GM21447 (cell line): ENCODE measurements around the gene TRMT2A.

Source experiments
- ATAC-seq: cut with Tn5 transposase; IDR thresholded peaks from one replicate; pipeline ENCODE4 v1.9.1; 2021; ENCODE audit not compliant: unreplicated experiment

The TRMT2A gene

DNA sequence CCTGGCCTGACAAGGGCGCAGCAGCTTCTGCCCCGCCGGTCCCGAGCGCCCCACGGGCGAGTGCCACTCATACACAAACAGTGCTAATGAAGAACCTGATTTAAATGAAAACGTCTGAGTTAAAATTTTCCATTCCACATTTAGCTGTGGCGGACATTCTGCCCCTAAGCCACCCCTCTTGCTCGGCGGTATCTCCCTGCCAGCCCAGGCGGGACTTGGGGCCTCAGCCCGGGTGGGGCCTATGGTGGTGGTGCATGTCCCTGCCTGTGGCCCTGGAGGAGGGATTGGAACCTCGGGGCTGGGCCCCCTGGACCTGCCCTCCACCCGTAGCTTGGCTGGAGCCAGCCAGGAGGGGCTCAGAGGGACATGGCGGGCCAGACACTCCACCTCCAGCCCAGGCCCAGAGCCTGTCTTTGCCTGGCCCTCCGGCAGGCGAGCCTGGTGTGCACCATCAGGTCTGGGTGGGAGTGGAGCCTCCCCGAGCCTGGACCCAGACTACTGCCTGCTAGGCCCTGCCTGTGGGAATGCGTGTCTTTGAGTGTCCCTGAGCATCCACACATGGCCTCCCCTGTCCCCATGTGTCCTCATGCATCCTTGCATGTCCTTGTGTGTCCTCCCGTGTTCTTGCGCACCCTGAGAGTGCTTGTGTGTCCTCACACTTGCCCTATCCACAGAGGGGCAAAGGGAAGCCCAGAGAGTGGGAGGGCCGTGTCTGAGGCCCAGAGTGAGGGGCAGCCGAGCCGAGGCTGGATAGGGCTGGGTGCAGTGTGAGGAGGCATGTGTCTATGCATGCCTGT, 19.0 kb upstream of the TRMT2A start:
- ATAC-seq: no peak

DNA sequence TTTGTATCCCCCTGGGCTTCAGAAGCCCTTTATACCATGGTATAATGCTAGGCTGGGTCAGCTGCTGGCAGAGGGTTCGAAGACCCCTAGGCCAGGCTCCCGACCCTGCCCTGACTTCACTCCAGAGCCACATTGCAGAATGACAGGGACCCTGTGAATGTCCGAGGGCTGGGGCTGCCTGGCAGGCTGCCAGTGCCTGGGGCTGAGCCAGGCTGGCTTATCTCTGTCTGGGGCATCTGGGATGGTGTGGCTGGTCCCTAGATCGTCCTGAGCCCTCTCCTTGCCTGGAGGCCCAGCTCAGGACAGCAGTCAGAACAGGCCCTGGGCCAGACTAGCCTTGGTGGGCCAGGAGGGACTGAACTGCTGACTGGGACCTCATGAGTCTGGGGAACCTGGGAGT, 18.2 kb upstream of the TRMT2A start:
- no peak for ATAC-seq

DNA sequence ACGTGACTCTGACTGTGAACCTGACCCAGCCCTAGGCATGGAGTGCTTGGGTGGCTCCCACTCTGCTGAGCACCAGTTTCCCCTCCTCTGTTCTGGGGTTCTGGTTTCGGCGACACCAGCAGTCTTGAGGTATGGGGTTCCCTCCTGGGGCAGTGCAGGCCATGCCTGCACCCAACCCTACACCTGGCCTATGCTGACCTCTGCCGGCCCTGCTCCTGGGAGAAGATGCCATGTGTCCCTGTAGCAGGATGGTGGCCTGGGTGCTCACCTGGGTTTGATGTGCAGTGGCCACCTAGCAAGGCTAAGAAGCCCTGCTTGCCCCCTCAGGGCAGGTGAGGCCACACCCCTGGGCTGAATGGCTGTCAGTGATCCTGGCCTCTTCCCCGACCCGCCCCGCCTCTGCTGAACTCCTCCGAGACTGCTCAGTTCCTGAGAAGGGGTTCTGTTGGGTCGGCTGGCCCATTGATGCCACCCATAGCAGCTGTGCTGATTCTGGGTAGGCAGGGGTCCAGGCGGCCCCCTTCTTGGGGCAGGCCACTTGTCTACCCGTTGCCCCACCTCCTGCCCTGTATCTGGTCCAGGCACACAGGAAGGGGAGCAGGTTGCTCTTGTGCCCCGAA, 17.0 kb upstream of the TRMT2A start:
- no peak for ATAC-seq

DNA sequence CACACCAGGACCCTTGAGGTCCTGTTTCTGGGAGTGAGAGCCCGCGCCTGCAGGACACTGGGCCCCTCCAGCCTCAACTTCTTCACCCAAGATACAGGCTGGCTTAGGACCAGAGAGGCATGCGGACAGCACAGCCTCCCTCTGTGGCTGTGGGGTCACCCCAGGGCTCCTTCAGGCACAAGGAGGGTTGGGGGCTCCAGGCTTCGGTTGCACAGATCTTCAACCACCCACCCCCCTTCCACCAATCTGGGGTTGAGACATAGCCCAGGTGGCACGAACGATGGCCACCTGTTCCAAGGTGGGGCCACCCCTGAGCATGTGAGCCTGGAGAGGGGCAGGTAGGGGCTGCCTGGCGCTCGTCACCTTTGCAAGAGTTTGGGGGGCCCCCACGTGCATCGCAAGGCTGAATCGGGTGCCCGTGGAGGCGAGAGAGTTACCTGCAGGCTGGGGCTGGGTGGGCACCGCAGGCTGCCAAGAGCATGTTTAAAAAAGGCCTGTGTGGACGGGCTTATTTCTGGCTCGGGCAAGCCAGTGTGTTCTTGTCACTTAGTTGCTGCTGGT, 15.7 kb upstream of the TRMT2A start:
- ATAC-seq: no peak

DNA sequence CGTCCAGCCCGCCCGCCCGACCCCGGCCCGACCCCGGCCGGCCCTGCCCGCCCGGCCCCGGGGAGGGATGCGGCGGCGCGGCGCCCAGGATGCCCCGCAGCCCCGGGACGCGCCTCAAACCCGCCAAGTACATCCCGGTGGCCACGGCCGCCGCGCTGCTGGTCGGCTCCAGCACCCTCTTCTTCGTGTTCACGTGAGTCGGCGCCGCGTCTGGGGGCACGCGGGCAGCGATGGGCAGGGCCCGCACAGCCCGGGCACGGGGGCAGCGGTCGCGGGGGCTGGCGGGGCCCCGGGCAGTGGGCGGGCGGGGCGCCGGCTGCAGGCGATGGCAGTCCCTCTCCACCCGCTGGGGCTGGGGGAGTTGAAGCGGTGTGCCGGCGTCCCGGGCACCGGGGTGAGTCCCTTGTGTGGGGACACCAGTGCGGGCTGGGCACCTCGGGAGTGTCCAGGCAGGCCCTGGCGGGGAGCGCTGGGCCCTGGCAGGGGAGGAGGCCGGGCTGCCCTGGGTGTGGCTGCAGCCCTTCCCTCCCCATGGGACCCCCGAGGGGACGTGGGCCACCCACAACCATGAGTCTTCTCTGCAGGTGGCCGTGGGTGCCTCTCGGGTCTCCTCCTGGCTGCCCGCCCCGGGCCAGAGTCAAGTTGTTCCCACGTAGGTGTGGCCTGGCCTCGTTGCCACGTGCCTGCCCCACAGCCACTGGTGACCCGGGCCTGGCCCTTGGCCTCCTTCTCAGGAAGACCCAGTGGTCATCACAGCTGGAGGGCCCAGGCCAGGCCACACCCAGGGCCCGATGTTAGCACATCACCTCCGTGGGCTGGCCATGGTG, 15.0 kb upstream of the TRMT2A start:
- ATAC-seq: no peak

DNA sequence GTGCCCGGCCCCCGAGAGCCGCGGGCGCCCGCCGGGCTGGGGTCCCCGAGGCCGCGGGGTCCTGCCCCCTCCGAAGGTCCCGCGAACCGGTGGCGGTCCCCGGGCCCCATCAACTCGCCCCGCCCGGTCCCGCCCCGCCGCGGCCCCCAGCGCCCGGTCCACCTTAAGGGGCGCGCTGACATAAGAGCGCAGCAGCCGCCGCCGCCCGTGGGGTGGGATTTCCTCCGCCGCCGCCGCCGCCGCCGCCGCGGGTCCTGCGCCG, 14.5 kb upstream of the TRMT2A start, which contains the start of gene ZDHHC8:
Gene ZDHHC8, plus strand, starts transcription at position 208 of the 262 bp plus-strand sequence. CDS start 144 bp downstream, outside the sequence.
- ATAC-seq: peak; percentile 48

DNA sequence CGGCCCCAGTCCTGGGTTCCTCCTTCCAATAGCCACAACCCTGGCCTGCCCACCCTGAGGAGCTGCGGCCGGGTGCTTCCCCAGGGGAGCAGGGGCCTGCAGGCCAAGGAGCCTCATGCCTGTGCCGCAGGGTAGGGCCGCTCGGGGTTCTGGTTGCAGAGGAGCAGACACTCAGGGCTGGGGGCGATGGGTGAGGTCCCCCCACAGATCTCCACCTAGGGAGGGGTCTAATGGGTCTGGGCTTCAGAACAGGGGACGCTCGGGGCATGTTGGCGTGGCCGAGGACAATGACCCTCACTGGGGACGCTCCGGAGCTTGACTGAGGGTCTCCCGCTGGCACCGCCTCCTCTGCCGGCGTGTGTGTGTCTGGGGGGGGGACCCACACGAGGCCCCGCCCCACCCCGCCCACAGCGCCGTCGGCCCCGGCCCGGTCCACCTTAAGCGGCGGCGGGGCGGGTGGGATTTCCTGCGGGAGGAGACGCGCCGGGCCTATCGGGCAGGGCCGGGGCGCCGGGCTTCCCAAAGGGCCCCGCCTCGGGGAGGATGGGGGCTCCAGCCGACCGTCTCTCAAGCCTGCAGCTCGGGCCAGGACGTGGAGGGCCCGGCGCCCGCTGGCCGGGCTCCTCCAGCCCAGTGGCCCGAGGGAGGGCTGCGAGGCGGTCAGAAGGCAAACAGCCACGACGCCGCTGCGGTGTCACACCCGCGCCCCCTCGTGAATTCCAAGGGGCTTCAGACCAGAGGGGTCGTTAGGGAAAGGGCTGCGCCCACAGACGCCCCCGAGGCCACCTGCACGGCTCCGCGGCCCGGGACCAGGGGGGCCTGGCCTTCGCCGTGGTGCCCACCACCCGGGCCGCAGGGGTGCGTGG, 13.9 kb upstream of the TRMT2A start:
- peak; percentile 45 for ATAC-seq

DNA sequence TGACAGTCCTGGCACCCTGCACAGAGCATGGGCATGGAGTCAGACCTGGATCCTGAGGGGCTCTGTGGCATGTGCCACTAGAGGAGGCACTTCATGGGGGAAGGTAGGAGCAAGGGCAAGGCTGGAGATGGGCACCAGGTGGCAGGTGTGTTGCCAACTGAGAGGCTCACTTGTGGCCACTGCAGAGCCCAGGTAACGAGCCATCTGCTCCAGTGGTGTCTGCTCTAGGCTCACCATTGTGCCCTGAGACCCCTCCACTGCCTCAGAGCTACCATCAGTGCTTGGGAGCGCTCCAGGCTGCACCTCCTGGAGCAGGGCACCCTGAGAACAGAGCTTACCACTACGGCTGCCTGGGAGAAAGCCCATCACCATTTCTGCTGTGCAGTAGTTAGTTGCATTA, 13.3 kb upstream of the TRMT2A start:
- ATAC-seq: no peak

DNA sequence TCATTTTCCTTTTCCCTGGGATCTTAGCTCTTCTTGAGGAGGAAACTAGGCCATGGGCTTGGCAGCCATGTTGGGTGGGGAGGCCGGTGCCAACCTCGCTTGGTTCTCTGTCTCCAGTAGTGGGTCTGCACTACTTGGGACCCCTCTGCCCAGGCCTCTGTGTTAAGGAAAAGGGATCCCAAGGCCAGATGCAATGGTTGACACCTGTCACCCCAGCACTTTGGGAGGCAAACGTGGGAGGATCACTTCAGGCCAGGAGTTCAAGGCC, 12.7 kb upstream of the TRMT2A start:
- no peak for ATAC-seq

DNA sequence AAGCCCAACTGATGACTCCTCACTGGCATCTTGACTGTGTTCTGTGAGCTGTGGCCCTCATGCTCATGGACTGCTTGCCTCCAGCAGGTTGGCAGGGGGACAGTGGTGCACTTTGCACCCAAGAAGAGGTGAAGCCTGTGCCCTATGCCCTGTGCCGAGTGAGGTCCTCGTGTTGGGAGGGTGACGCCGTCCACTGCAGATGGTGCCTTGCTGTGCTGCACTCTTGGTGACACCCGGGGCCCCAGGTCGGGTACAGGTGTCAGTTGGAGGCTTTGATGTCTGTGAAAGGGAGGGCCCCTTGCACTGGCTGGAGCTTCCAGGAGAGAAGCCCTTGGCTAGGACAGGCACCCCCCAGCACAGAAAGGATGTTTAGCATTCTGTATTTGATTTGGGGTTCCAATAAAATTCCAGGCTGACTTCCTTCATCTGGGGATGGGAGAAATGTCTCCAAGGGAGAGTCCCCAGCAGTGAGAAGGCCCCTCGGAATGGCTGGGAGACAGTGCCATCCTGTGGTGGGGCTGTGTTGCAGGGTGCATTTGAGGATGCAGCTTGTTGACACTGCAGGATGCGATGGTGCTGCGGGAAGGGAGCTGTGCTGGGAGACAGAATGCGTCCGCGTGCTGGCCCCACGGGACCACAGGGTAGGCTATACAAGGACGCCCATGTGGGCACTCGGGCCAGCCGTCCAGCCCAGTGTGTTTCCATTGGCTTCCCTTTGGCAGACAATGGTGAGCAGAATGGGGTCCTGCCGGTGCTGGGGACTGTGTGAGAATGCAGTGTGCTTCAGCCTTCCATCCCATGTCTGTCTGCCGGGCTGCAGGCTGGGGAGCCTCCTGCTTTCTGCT, 12.1 kb upstream of the TRMT2A start:
- ATAC-seq: no peak

DNA sequence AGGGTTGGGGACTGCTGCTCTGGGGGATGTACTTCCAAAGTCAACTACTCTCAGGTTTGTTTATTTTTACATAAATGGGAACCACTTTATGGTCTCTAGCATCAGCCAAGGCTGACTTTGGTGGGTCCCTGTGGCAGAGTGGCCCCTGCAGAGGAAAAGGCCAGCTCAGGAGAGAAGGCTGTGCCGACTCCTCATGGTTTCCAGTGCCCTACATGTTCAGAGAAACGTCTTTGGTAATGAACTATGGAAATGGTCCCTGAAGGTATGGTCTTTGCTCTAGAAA, 11.5 kb upstream of the TRMT2A start:
- ATAC-seq: no peak

DNA sequence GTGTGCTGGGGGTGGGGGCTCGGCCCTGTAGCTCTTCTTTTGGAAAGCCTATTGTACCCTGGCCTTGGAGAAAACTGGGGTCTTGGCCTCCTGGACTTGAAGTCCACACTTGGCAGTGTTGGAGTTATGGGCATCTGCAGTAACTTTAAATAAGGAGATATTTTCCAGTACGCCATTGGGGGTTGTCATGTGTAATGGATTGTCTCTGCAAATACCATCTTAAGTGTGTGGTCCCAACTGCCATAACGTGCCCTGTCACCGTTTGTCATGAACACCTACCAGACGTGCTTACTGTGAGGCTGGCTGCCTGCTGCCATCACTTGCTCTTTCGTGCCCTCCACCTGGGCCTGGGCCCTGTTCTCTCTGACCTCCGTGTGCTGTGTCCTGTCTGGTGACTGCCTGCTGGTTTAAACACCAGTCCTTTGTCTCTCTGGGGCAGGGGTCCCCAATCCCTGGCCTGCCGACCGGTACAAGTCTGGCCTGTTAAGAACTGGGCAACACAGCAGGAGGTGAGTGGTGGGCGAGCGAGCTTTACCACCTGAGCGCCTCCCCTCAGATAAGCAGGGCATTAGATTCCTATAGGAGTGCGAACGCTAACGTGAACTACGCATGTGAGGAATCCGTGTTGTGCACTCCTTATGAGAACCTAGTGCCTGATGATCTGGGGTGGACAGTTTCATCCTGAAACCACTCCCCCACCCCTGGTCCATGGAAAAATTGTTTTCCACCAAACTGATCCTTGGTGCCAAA, 11.0 kb upstream of the TRMT2A start:
- no peak for ATAC-seq

DNA sequence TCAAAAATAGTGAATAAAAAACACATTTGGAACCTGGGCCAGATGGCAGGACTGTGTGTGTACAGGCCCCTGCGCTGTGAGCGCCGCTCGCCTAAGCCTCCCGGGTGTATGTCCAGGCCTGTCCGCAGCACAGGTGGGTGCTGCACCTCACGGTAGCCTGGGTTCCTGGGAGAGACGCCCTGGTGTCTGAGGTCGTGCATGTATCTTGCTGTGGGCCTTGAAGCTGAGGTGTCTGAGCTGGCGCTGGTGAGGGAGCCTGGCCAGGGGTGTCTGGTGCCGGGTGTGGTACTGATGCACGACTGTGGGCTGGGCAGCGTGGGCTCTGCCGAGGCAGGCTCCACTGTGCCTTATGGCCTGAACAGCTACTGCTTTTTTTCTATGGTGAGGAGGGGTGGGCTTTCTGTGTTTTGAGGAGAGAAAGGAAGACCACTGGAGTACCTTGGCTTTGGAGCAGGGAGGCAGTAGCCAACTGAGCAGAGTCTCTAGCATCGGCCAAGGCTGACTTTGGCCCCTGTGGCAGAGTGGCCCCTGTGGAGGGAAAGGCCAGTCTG, 10.4 kb upstream of the TRMT2A start:
- no peak for ATAC-seq

DNA sequence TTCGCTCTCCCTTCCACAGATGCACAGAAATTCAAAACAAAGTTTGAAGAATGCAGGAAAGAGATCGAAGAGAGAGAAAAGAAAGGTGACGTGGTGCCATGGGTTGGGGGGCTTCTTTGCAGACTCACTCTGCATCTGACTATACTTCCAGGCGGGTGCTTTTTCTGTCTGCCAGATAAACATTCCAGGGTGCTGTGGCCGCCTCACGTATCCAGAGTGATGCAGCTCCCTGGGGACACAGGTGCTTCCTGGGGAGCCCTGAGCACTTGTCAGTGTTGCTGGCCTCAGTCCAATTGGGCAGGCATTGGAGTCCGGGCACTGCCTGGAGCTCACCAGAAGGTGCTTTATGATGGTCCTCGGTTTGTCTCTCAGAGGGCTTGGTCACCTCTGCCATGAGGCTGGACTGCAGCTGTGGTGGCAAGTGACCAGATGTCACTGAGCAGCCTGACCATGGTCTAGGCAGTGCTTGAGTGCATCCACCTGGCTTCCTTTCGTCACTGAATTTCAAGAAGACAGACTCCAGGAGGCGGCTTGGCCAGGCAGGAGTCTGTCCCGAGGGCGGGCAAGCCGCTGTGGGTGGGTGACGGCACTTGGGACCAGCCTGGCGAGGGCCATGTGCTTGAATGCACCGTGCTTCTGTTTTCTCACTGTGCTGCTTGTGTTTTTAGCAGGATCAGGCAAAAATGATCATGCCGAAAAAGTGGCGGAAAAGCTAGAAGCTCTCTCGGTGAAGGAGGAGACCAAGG, 9.4 kb upstream of the TRMT2A start:
- ATAC-seq: no peak

DNA sequence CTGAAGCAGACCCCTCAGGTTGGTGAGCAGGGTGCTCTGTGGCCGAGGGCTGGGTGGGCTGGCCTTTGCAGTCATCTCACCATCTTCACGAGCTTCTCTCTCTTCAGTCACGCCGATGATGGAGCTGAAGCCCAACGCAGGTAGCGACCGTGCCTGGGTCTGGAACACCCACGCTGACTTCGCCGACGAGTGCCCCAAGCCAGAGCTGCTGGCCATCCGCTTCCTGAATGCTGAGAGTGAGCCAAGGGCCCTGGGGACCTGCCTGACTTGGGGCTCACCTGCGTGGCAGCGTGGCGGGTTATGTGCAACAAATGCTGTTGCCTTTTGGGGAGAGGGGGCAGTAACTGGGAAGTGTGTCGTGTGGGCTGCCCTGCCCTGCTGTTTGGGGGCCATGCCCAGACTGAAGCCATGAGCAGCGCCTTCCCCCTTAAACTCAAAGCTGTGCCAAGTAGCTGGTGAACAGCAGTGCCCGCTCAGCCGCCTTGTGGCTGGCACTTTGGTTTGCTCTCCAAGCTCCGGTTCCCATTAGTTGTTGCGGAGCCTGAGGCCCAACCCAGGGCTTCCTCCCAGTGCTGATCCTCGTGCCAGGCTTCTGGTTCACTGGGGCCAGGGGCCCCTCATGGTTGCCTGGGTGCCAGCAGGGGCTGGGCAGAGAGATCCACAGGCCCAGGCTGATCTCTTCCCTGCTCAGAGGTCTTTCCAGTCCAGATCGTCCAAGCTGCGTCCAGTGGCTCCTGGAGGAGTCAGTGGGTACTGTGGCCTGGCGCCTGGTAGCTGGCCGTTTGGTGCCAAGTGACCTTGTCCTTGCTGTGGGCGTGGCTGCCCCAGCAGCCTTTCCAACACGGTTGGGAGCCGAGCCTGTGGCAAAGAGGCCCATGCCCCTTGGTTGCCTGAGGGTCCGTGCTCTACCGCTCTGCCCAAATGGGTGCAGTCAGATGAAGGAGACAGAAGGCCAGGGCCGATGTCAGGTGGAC, 8.5 kb upstream of the TRMT2A start:
- no peak for ATAC-seq

DNA sequence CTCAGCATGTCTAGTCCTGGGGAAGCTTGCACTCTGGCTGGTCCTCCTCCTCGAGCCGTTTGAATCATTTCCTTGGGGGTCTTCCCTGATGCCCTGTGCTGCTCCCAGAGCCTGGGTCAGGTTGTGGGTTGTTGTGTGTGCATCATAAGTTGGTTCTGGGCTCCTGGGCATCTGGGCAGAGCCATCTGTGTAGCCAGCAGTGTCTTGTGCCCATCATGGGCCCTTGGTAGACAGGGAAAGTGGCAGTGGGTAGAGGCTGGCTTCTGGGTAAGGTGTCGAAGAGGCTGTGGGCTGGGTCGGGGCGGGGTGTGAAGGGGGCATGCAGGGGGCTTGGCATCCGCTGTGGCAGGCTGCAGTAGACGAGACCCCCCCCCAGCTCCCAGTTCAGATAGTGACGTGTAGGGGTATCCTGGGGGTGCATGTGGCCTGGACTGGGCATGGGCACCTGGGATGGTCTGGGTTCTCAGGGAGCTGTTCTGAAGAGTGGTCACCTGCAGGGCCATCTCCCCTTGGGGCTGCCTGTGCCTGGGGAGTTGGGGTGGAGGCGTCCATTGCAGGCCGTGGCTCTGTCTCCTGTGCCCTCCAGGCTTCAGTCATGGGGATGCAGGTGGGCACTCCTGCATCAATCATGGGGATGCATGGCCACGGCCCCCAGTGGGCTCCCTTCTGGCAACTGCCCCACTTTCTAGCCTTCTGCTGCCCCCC, 7.2 kb upstream of the TRMT2A start:
- ATAC-seq: no peak
